Natural killer cell treated with Interleukin-12 subunit alpha and Interleukin-12 subunit beta and Interleukin-15 and Interleukin-18, amount 100 ng/mL, for 72 hours (primary cell): Measurements from ENCODE around the gene MESP2. TPM values are rescaled to one million over a fixed set of nuclear protein-coding genes. Genes with fewer than 3 reads are reported as not detected.

ENCODE experiments used
- ATAC-seq, 2 donors: fragments of 150-1000 bp; cut with Tn5 transposase in 1 of 2; sonication (Bioruptor Pico), chemical (Tn5 transposase) in 1 of 2; 2 replicates each; pipeline ENCODE4 v1.10.0; 2021
- DNase-seq: peaks from one replicate; pipeline ENCODE4 v3.0.0; 2022; ENCODE audit warnings: low spot score
- H3K27ac Mint-ChIP-seq, 2 donors: 1 replicate in 1 of 2; 2 replicates in 1 of 2; pipeline ENCODE4 v1.8.0; 2022; ENCODE audit warnings: mixed read lengths in 2 of 2, mild to moderate bottlenecking in 1 of 2, moderate library complexity in 1 of 2
- H3K27me3 Mint-ChIP-seq, 2 donors: 1 replicate in 1 of 2; 2 replicates in 1 of 2; pipeline ENCODE4 v1.8.0; 2022; ENCODE audit warnings: mixed read lengths in 2 of 2
- H3K36me3 Mint-ChIP-seq: one replicate; pipeline ENCODE4 v1.8.0; 2022; ENCODE audit warnings: mixed read lengths
- H3K4me1 Mint-ChIP-seq, 2 donors: 1 replicate in 1 of 2; 2 replicates in 1 of 2; pipeline ENCODE4 v1.8.0; 2022; ENCODE audit warnings: low read depth in 2 of 2, mixed read lengths in 2 of 2, mild to moderate bottlenecking in 1 of 2
- H3K4me3 Mint-ChIP-seq: one replicate; pipeline ENCODE4 v1.8.0; 2022; ENCODE audit warnings: mixed read lengths
- H3K9me3 Mint-ChIP-seq: 2 replicates; pipeline ENCODE4 v1.8.0; 2022; ENCODE audit warnings: mixed read lengths
- total RNA-seq, 2 donors: library from RNA; stranded (reverse); gene quantifications; one replicate each; pipeline ENCODE4 v1.2.3, GENCODE V29; 2022

Gene MESP2
- total RNA-seq, 2 donors from 2014 or later, result not detected

GRCh38 chr15:89790661-89791060, 14.5 kb downstream of the MESP2 start:
- Mint-ChIP-seq H3K27me3 (peaks cover 6 to 9% of the 10 kb centered on the region in 2 donors), H3K36me3 (no peaks in the 10 kb centered on the region), H3K27ac (no peak overlapping the region), H3K4me3 (no peak overlapping the region), H3K4me1 (no peaks in the 10 kb centered on the region), H3K9me3 (no peaks in the 10 kb centered on the region)
- no peak for ATAC-seq
- DNase-seq, result no peak

DNA sequence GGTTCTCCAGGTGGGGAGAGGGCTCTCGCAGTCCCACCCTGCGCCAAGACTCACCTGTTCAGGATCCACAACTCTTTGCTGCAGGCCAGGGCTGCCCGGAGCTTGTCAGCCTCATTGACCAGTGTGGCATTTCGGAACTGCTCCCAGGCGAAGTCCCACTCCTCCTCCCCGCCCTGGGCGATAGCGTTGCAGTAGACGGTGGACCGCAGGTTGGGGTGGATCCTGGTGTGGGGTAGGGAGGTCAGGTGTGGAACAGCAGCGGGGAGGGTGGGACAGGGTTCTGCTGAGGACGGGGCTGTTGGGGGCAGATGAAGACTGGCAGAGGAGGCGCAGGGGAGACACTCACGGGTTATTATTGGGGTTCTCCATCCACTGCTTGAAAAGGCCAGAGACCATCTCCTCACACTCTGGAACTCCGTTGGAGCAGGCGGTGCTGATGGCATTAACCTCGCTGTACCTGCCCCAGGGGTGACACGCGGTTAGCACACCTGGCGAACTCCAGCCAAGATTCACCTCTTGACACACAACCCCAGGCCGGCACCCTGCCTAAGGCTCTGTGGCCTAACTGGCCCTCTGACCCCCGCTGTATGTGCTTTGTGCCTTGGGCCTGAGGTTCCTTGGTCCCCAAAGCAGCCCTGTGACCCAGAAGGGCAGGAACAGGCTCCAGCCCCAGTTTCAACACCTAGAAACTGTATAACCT, 16.1 kb downstream of the MESP2 start:
- H3K36me3 Mint-ChIP-seq, result no peaks in the 10 kb centered on the region
- no peaks in the 10 kb centered on the region for H3K4me1 Mint-ChIP-seq
- no peak overlapping the region for H3K27ac Mint-ChIP-seq
- ATAC-seq, result no peak
- no peaks in the 10 kb centered on the region for H3K9me3 Mint-ChIP-seq
- no peak overlapping the region for H3K4me3 Mint-ChIP-seq
- peaks cover 5 to 9% of the 10 kb centered on the region in 2 donors for H3K27me3 Mint-ChIP-seq
- DNase-seq, result no peak

GRCh38 chr15:89794627-89795241, 18.6 kb downstream of the MESP2 start:
- DNase-seq (no peak), ATAC-seq (no peak)
- Mint-ChIP-seq H3K27ac (no peak overlapping the region), H3K27me3 (peaks cover 2 to 9% of the 10 kb centered on the region in 2 donors), H3K4me3 (no peak overlapping the region), H3K9me3 (no peaks in the 10 kb centered on the region), H3K4me1 (no peaks in the 10 kb centered on the region), H3K36me3 (no peaks in the 10 kb centered on the region)

GRCh38 chr15:89795996-89796395, 19.9 kb downstream of the MESP2 start:
- H3K4me1 Mint-ChIP-seq, result no peaks in the 10 kb centered on the region
- no peak for ATAC-seq
- no peak for DNase-seq
- H3K27ac Mint-ChIP-seq, result no peak overlapping the region
- H3K9me3 Mint-ChIP-seq, result no peaks in the 10 kb centered on the region
- peaks cover 8 to 16% of the 10 kb centered on the region in 2 donors for H3K27me3 Mint-ChIP-seq
- no peak overlapping the region for H3K4me3 Mint-ChIP-seq
- H3K36me3 Mint-ChIP-seq, result no peaks in the 10 kb centered on the region

DNA sequence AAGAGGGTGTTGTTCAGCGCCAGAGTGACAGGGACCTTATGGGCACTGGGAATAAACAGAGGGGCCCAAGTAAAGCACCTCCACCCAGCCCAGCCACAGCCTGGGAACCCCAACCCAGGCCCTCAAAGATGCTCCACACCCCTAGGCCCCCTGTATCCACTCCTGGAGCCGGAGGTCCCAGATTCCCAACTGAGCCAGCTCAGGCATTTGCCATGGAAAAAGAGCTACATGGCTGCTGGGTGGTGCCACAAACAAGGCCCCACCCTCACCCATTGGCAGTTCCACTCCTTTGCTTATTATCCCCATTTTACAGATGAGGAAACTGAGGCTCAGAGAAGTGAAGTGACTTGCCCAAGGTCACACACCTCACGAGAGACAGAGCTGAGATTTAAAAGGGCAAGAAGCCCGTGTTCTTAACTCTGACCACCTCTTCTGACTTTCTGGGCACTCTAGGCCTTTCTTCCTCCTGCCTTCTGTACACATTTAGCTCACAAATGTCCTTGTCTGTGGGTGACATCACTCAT, 21.6 kb downstream of the MESP2 start:
- H3K9me3 Mint-ChIP-seq, result no peaks in the 10 kb centered on the region
- no peak for DNase-seq
- H3K4me3 Mint-ChIP-seq, result no peak overlapping the region
- no peaks in the 10 kb centered on the region for H3K36me3 Mint-ChIP-seq
- no peak overlapping the region for H3K27ac Mint-ChIP-seq
- peaks cover 11 to 24% of the 10 kb centered on the region in 2 donors for H3K27me3 Mint-ChIP-seq
- no peak for ATAC-seq
- H3K4me1 Mint-ChIP-seq, result no peaks in the 10 kb centered on the region

GRCh38 chr15:89799011-89799911, 23.1 kb downstream of the MESP2 start:
- Mint-ChIP-seq H3K27ac (no peak overlapping the region), H3K27me3 (peaks cover 11 to 24% of the 10 kb centered on the region in 2 donors), H3K4me1 (no peaks in the 10 kb centered on the region), H3K36me3 (no peaks in the 10 kb centered on the region), H3K4me3 (no peak overlapping the region), H3K9me3 (no peaks in the 10 kb centered on the region)
- ATAC-seq (no peak), DNase-seq (no peak)

DNA sequence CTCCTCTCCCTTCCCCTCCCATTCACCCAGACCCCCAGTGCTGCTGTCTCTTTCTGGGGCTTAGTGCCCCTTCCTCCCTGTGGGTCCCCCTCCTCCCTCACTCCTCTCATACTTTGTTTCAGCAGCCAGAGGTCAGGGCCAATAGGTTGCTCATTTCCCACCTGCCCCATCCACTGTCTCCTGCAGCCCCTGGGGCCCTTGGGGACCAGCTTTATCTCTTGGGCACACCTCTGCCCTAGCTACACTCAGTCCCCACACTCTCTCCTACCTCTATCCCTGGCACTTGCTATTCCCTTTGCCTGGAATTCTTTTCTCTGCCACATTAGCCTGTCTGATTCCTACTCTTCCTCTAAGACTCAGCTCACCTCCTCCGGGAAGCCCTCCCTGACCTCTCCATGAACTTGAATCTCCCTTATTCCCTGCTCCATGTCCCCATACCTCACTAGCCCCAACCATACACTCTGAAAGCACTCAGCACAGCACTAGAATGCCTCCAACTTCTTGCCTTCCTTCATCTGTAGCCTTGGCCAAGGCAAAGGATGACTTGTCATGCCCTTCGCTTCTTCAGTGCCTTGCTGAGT, 23.9 kb downstream of the MESP2 start:
- Mint-ChIP-seq H3K27me3 (peaks cover 9 to 21% of the 10 kb centered on the region in 2 donors), H3K4me1 (no peaks in the 10 kb centered on the region), H3K36me3 (no peaks in the 10 kb centered on the region)

DNA sequence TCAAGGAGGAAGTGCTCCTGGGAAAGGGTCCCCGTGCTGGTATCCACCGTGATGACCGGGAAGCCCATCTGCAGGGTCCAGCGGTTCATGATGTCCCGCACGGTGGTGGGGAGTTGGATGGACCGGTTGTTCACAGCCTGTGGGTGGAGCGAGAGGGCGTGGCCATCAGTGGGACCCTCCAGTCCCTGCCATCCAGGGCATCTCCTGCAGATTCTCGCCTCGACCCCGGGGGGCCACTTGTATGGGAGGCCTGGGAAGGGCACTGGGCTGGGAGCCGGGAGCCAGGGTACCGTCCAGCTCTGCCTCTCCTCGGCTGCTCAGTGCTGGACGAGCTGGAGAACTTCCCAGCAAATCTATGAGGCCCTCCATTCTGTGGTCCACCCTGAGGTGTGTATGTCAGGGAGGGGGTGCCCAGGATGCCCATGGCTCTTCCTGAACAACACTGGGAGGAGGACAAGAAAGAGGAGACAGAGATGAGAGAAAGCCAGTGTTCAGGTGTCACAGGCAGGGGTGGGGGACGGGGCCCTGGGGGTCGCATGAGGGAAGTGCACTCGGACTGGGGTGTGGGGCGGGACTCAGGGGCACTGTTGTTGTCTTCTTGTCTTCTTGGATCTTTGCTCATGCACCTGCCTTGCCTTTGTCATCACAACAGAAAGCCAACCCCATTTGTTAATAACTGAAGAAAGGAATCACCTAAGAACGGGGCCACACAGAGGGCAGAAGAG, 25.5 kb downstream of the MESP2 start:
- Mint-ChIP-seq H3K27ac (no peak overlapping the region), H3K27me3 (peaks cover 8 to 15% of the 10 kb centered on the region in 2 donors), H3K4me3 (no peak overlapping the region), H3K9me3 (no peaks in the 10 kb centered on the region), H3K4me1 (no peaks in the 10 kb centered on the region), H3K36me3 (no peaks in the 10 kb centered on the region)
- no peak for DNase-seq
- ATAC-seq, result no peak

More for the DNA sequence above, 23.9 kb downstream of the MESP2 start:
- DNase-seq, result no peak
- Mint-ChIP-seq H3K4me3 (no peak overlapping the region), H3K27ac (no peak overlapping the region), H3K9me3 (no peaks in the 10 kb centered on the region)
- no peak for ATAC-seq

GRCh38 chr15:89802231-89802928, 26.2 kb downstream of the MESP2 start:
- H3K27me3 Mint-ChIP-seq, result peaks cover 8 to 15% of the 10 kb centered on the region in 2 donors
- ATAC-seq (no peak), DNase-seq (no peak)
- no peak overlapping the region for H3K27ac Mint-ChIP-seq
- H3K36me3 Mint-ChIP-seq, result no peaks in the 10 kb centered on the region
- H3K4me1 Mint-ChIP-seq, result no peaks in the 10 kb centered on the region
- no peak overlapping the region for H3K4me3 Mint-ChIP-seq
- H3K9me3 Mint-ChIP-seq, result no peaks in the 10 kb centered on the region

- Mint-ChIP-seq H3K4me1 (no peaks in the 10 kb centered on the region), H3K36me3 (no peaks in the 10 kb centered on the region), H3K9me3 (no peaks in the 10 kb centered on the region), H3K4me3 (no peak overlapping the region), H3K27me3 (peaks cover 8 to 15% of the 10 kb centered on the region in 2 donors), H3K27ac (no peak overlapping the region)
- DNase-seq (no peak), ATAC-seq (no peak)
Observed at GRCh38 chr15:89802986-89803824, 27.1 kb downstream of the MESP2 start.

GRCh38 chr15:89803941-89804800, 28.0 kb downstream of the MESP2 start:
- Mint-ChIP-seq H3K36me3 (no peaks in the 10 kb centered on the region), H3K4me1 (no peaks in the 10 kb centered on the region), H3K9me3 (no peaks in the 10 kb centered on the region), H3K27me3 (peaks cover 8 to 15% of the 10 kb centered on the region in 2 donors), H3K27ac (no peak overlapping the region), H3K4me3 (no peak overlapping the region)
- ATAC-seq (no peak), DNase-seq (no peak)
